ENCODE measurements around the gene DHX29.

DNA sequence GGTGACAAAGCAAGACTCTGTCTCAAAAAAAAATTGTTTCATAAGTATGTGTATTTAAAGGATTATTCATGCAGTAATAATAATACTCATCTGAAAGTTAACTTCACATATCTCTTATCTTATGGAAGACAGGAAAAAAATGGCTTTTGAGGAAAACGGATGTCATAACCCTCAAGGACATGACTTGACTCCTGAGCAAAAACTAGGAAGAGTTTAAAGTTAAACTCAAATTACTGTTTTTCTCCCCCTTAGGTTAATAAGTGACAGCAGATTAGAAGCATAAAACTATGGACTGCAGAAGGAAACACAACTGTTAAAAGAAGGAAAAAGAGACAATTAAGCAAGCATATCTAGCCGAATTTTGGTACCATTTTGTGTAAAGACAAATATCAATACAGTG is 16.5 kb downstream of the DHX29 start:
- TF ChIP-seq ZNF274 (IDR thresholded peaks at IDR 0.05; ENCODE audit: low read depth, low read length) (no peak), POLR2A (IDR thresholded peaks at IDR 0.05; ENCODE audit: borderline replicate concordance, extremely low read depth, insufficient read depth, insufficient read length) (no peak), ZFX (IDR thresholded peaks at IDR 0.05) (no peak), EZH2phosphoT487 (IDR thresholded peaks at IDR 0.05; ENCODE audit: borderline replicate concordance) (no peak), JUND (IDR thresholded peaks at IDR 0.05) (no peak), SIN3A (IDR thresholded peaks at IDR 0.05; ENCODE audit: low read depth) (no peak)
- TF ChIP-seq, protein P1, sequence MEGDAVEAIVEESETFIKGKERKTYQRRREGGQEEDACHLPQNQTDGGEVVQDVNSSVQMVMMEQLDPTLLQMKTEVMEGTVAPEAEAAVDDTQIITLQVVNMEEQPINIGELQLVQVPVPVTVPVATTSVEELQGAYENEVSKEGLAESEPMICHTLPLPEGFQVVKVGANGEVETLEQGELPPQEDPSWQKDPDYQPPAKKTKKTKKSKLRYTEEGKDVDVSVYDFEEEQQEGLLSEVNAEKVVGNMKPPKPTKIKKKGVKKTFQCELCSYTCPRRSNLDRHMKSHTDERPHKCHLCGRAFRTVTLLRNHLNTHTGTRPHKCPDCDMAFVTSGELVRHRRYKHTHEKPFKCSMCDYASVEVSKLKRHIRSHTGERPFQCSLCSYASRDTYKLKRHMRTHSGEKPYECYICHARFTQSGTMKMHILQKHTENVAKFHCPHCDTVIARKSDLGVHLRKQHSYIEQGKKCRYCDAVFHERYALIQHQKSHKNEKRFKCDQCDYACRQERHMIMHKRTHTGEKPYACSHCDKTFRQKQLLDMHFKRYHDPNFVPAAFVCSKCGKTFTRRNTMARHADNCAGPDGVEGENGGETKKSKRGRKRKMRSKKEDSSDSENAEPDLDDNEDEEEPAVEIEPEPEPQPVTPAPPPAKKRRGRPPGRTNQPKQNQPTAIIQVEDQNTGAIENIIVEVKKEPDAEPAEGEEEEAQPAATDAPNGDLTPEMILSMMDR (IDR thresholded peaks at IDR 0.05 in 2 of 3, conservative IDR thresholded peaks at IDR 0.05 in 1 of 3; ENCODE audit: borderline replicate concordance in 1 of 3, insufficient read depth in 1 of 3, low read depth in 2 of 3, low read length in 2 of 3) = no peak

Data from HCT116 (cell line).